HG03025 (cell line): ENCODE results near the gene RECQL5.
"Not testable (repeated sequence)": the region's sequence is repeated elsewhere in the genome, so short reads cannot be mapped to it uniquely, and the experiment has no call there.

Experiments
- ATAC-seq: cut with Tn5 transposase; IDR thresholded peaks from one replicate; pipeline ENCODE4 v1.9.1; 2021; ENCODE audit warnings: mild to moderate bottlenecking, moderate library complexity; ENCODE audit not compliant: unreplicated experiment, low FRiP score

RECQL5 gene

GRCh38 chr17:75650874-75651273 is 16.1 kb downstream of the RECQL5 start:
- no peak for ATAC-seq

- no peak for ATAC-seq
These were observed 17.3 kb downstream of the RECQL5 start for GRCh38 chr17:75649687-75650086.

- ATAC-seq, result no peak
These were observed 19.0 kb downstream of the RECQL5 start for GRCh38 chr17:75647921-75648320.

GRCh38 chr17:75647061-75647460 is 19.9 kb downstream of the RECQL5 start:
- ATAC-seq, result no peak

GRCh38 chr17:75646638-75646992 is 20.3 kb downstream of the RECQL5 start:
- no peak for ATAC-seq

GRCh38 chr17:75645889-75646637 is 20.9 kb downstream of the RECQL5 start:
- ATAC-seq, result no peak

- ATAC-seq, result no peak
These were observed 21.5 kb downstream of the RECQL5 start for GRCh38 chr17:75645501-75645888.

- no peak for ATAC-seq
These were observed 23.3 kb downstream of the RECQL5 start for GRCh38 chr17:75643643-75644017.

GRCh38 chr17:75642784-75643642 is 23.9 kb downstream of the RECQL5 start:
- ATAC-seq, result no peak

- ATAC-seq, result no peak
These were observed 24.7 kb downstream of the RECQL5 start for GRCh38 chr17:75642182-75642783.

GRCh38 chr17:75641343-75641742 is 25.6 kb downstream of the RECQL5 start:
- no peak for ATAC-seq

GRCh38 chr17:75640556-75641119 is 26.3 kb downstream of the RECQL5 start:
- no peak for ATAC-seq

- ATAC-seq, result no peak
These were observed 27.0 kb downstream of the RECQL5 start for GRCh38 chr17:75639771-75640555.

GRCh38 chr17:75639327-75639726 is 27.6 kb downstream of the RECQL5 start:
- no peak for ATAC-seq

- no peak for ATAC-seq
These were observed 28.1 kb downstream of the RECQL5 start for GRCh38 chr17:75638893-75639292.

- ATAC-seq, result not testable (repeated sequence)
These were observed 28.9 kb downstream of the RECQL5 start for GRCh38 chr17:75638039-75638438.

- ATAC-seq, result no peak
These were observed 29.4 kb downstream of the RECQL5 start for GRCh38 chr17:75637551-75637950.

- no peak for ATAC-seq
These were observed 29.8 kb downstream of the RECQL5 start for GRCh38 chr17:75637143-75637538.

GRCh38 chr17:75636381-75637142 is 30.4 kb downstream of the RECQL5 start:
- no peak for ATAC-seq
